AG09319 (cell line): Measurements from ENCODE around the gene BAHCC1.

Experiments
- DNase-seq: peaks from one replicate; pipeline ENCODE4 v3.0.0-alpha.2; 2010; ENCODE audit warnings: low read depth; ENCODE audit errors: extremely low read depth
- TF ChIP-seq, protein P1 (sequence below): IDR thresholded peaks from 2 replicates; pipeline ENCODE4 v1.5.1; 2011; ENCODE audit warnings: low read depth, mild to moderate bottlenecking, inconsistent platforms, low read length, moderate library complexity

The BAHCC1 gene

DNA sequence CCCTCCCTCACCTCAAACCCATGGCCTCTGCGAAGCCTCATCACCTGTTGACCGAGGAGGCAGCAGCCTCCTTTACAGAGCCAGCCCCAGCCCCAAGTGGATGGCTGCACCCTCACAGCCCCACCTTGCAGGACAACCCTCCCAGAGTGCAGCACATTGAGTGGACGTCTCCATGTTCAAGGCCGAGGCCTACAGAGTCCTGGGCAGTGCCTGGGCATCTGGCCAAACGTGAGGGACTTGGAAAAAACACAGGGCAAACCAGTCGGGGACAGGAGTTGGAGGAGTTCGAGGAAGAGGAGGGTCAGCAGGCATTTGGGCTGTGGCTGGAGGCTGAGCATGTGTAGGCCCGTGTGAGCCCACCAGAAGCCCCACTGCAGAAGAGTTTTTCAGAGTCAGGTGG lies 77.8 kb downstream of the BAHCC1 start:
- no peak for DNase-seq
- TF ChIP-seq, protein P1, sequence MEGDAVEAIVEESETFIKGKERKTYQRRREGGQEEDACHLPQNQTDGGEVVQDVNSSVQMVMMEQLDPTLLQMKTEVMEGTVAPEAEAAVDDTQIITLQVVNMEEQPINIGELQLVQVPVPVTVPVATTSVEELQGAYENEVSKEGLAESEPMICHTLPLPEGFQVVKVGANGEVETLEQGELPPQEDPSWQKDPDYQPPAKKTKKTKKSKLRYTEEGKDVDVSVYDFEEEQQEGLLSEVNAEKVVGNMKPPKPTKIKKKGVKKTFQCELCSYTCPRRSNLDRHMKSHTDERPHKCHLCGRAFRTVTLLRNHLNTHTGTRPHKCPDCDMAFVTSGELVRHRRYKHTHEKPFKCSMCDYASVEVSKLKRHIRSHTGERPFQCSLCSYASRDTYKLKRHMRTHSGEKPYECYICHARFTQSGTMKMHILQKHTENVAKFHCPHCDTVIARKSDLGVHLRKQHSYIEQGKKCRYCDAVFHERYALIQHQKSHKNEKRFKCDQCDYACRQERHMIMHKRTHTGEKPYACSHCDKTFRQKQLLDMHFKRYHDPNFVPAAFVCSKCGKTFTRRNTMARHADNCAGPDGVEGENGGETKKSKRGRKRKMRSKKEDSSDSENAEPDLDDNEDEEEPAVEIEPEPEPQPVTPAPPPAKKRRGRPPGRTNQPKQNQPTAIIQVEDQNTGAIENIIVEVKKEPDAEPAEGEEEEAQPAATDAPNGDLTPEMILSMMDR, result no peak

DNA sequence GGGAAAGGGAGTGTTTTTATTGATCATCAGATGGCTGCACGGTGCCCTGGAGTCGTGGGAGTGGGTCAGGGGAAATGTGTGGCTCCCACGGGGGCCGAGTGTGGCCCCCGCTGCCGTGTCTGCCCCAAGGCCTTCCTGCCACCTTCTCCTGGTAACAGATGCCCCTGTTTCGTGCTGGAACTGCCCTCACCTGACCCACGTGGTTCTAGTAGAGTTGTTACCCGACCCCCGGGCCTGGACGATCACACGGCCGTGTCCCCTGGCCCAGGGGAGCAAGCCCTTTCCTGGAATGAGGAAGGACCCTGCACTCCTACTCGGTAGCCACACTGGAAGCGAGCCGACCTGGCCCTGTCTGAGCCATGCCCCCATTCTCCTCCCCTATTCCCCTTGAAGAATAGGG lies 79.7 kb downstream of the BAHCC1 start:
- no peak for DNase-seq
- TF ChIP-seq, protein P1, result no peak

DNA sequence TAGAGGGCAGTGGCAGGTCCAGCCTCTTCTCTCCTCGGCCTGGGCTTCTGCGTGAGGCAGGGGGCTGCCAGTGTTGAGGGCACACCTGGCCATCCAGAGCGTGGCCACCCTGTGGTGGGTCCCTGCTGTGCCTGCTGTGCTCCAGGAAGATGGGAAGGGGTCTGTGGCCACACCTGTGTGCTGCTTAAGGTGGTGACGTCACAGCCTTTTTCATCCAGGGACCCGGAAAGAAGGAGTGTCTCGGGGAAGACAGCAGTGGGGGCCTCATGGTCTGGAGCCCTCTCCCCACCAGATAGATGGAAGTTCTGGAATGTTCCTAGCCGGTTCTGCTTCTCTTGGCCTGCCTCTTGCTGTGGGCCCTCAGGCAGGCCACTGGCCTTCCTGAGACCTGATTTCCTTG lies 80.8 kb downstream of the BAHCC1 start:
- DNase-seq, result no peak
- TF ChIP-seq, protein P1, result no peak

DNA sequence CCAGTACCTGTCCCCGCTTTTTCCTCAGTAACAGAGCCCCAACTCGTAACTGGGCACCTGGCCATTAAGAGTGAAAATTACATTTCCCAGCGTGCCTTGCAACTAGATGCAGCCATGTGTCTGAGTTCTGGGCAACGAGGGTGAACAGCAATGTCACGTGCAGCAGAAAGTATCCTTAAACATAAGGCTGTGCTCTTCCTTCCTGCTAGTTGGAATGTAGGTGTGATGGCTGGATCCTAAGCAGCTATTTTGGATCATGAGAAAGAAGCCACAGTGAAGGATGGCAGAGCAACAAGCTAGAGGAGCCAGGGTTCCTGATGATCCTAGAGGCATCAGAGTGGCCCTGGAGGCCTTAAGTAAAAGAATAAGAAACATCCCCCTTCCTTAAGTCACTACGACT lies 81.4 kb downstream of the BAHCC1 start:
- TF ChIP-seq, protein P1, result no peak
- DNase-seq, result no peak

DNA sequence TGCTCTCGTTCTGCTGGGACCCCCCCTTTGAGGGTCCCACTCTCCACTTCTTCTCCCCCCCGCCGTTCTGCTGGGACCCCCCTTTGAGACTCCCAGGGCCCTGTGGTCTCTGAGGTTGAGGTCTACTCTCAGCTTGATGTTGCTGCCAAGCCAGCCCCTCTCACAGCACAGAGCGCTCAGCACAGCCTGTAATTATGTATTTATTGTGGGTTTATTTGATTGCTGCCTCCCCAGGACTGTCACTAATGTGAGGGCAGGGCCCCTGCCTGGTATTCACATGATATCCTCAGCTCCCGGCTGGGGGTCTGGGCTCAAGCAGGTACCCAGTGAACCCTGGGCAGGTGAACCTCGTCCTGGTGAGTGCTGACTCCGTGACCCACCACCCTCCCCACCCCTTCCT lies 81.9 kb downstream of the BAHCC1 start:
- TF ChIP-seq, protein P1, result no peak
- no peak for DNase-seq

DNA sequence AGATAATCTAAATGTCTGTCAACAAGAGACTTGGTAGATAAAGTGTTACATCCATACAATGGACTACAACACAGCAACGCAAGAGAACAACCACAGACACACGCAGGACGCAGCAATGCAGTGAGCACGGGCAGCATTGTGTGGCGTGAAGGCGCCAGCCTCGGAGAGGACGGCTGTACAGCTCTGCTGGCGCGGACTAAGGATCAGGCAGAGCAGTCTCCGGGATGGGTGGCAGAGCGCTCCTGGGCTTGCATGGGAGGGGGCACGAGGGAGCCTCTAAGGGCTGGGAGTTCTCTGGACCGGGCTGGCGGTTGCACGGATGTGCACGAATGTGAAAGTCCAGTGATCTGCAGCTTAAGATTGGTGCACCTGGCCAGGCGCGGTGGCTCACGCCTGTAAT lies 82.9 kb downstream of the BAHCC1 start:
- DNase-seq, result no peak
- TF ChIP-seq, protein P1, result no peak

DNA sequence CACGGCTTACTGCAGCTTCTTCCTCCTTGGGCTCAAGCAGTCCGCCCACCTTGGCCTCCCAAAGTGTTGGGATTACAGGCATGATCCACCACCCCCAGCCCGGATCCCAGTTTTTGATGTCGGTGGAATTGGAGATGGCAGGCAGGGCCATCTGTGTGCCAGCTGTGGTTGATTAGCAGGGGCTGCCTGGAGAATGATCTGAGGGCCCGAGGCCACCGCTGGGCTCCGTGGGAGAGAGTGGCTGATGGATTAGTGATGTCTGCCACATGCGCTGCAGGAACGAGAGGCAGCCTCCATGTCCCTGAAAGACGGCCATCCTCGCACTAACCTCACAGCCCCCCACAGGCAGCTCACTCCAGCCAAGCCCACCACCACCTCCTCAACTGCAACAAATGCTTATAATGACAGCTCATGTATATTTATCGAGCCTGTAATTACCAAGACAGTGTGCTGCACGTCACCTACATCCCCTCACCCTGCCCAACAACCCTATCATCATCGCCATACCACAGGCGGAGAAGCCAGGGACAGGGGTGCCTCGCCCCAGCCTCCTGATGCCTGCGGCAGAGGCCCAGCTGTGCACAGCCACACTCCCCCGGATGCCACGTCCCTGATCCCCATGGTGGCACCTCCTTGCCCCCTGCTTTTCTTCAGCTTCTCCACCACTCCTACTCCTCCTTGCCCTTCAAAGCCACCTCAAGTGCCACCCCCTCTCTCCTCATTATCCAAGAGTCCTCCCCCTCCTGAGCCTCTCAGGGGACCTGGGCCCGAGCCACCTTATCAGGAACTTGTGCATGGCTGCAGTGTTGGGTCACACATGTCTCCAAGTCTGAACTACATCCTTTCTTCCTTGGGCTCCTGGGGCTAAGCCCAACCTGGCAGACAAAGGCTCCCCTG lies 84.2 kb downstream of the BAHCC1 start:
- DNase-seq, result no peak
- TF ChIP-seq, protein P1, result no peak
